ENCODE measurements around the gene CCDC93.

DNA sequence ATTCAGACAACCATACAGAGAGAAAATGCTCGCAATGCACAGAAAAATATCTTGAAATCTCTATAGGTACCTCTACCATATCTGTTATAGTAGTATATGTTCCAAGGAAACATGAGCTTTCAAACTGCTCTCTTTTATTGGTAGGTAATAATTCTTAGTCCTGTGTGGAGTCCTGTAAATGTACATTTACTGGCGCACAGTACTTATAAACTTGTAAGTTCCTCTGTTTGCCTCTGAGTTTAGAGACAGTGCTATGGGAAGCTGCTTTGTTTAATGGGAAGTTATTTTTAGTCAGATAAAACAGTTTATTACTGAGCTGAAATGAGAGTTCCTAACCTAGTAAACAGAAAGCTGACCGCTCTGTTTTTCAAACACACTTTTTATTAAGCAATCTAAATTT lies 52.7 kb downstream of the CCDC93 start:
- TF ChIP-seq, protein P1, sequence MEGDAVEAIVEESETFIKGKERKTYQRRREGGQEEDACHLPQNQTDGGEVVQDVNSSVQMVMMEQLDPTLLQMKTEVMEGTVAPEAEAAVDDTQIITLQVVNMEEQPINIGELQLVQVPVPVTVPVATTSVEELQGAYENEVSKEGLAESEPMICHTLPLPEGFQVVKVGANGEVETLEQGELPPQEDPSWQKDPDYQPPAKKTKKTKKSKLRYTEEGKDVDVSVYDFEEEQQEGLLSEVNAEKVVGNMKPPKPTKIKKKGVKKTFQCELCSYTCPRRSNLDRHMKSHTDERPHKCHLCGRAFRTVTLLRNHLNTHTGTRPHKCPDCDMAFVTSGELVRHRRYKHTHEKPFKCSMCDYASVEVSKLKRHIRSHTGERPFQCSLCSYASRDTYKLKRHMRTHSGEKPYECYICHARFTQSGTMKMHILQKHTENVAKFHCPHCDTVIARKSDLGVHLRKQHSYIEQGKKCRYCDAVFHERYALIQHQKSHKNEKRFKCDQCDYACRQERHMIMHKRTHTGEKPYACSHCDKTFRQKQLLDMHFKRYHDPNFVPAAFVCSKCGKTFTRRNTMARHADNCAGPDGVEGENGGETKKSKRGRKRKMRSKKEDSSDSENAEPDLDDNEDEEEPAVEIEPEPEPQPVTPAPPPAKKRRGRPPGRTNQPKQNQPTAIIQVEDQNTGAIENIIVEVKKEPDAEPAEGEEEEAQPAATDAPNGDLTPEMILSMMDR (IDR thresholded peaks at IDR 0.05), result no peak
- TF ChIP-seq POLR2A (IDR thresholded peaks at IDR 0.05), result no peak
